Natural killer cell (primary cell): ENCODE measurements around the gene DCAF8. TPM values are rescaled to one million over a fixed set of nuclear protein-coding genes. Genes with fewer than 3 reads are reported as not detected.

Experiments used
- ATAC-seq, 3 donors: fragments of 150-1000 bp in 2 of 3; fragments of 200-7000 bp in 1 of 3; cut with Tn5 transposase; 1 replicate in 1 of 3; 2 replicates in 2 of 3; pipeline ENCODE4 v1.10.0; 2021; ENCODE audit warnings: mild to moderate bottlenecking in 2 of 3, moderate library complexity in 2 of 3
- DNase-seq, 2 donors: peaks; one replicate each; pipeline versions ENCODE4 v3.0.0 to v3.0.0-alpha.2; 2013 to 2021; ENCODE audit warnings: mixed read lengths in 1 of 2
- H3K27ac ChIP-seq: one replicate; pipeline ENCODE4 v1.5.1; 2013; ENCODE audit warnings: mild to moderate bottlenecking, low read length
- H3K27me3 ChIP-seq: one replicate; pipeline ENCODE4 v1.6.1; 2013; ENCODE audit warnings: low read length; ENCODE audit not compliant: control insufficient read depth, insufficient read depth
- H3K36me3 ChIP-seq: one replicate; pipeline ENCODE4 v1.6.1; 2013; ENCODE audit warnings: low read length; ENCODE audit not compliant: control insufficient read depth, insufficient read depth
- H3K4me1 ChIP-seq: one replicate; pipeline ENCODE4 v1.6.1; 2013; ENCODE audit warnings: low read length; ENCODE audit not compliant: control insufficient read depth, insufficient read depth
- H3K4me3 ChIP-seq: one replicate; pipeline ENCODE4 v1.5.1; 2013; ENCODE audit warnings: low read length
- H3K9me3 ChIP-seq: one replicate; pipeline ENCODE4 v1.6.1; 2013; ENCODE audit warnings: low read length; ENCODE audit not compliant: control insufficient read depth, insufficient read depth
- H3K27ac Mint-ChIP-seq, 2 donors: one replicate each; pipeline ENCODE4 v1.8.0; 2022; ENCODE audit warnings: mild to moderate bottlenecking in 2 of 2, mixed read lengths in 2 of 2, moderate library complexity in 1 of 2
- H3K27me3 Mint-ChIP-seq, 2 donors: one replicate each; pipeline ENCODE4 v1.8.0; 2022; ENCODE audit warnings: low read depth in 2 of 2, mixed read lengths in 2 of 2
- H3K36me3 Mint-ChIP-seq: one replicate; pipeline ENCODE4 v1.8.0; 2022; ENCODE audit warnings: mixed read lengths
- H3K4me1 Mint-ChIP-seq, 2 donors: one replicate each; pipeline ENCODE4 v1.8.0; 2022; ENCODE audit warnings: mixed read lengths in 2 of 2
- H3K4me3 Mint-ChIP-seq: one replicate; pipeline ENCODE4 v1.8.0; 2022; ENCODE audit warnings: mild to moderate bottlenecking, moderate library complexity, mixed read lengths
- H3K9me3 Mint-ChIP-seq, 2 donors: one replicate each; pipeline ENCODE4 v1.8.0; 2022; ENCODE audit warnings: mixed read lengths in 2 of 2
- WGBS: methylation state at CpG from one replicate; pipeline ENCODE4 v1.1.7; 2013; ENCODE audit warnings: missing lambda C conversion rate; ENCODE audit not compliant: insufficient coverage; 5-methylcytosine and 5-hydroxymethylcytosine counted together
- intact Hi-C: fragments of 100-400 bp; cut with micrococcal nuclease; formaldehyde crosslinking; loops from one replicate; pipeline ENCODE4 v1.14.2; 2022
- total RNA-seq, 4 donors: library from RNA; stranded (reverse); fragments of 120-200 nt in 1 of 4; gene quantifications; one replicate each; pipeline versions ENCODE4 v1.2.3 to v1.2.4, GENCODE V29; 2013 to 2022
- TF ChIP-seq, protein P1 (sequence below): fragments of 200-600 bp; IDR thresholded peaks from one replicate; pipeline ENCODE4 v1.8.0; 2022; ENCODE audit warnings: antibody characterized with exemption

DCAF8 gene
- total RNA-seq, 3 donors from 2014 or later (not counting 1 experiment from before 2014, with no cell fraction given) = 189 to 201 (median 189) TPM

DNA sequence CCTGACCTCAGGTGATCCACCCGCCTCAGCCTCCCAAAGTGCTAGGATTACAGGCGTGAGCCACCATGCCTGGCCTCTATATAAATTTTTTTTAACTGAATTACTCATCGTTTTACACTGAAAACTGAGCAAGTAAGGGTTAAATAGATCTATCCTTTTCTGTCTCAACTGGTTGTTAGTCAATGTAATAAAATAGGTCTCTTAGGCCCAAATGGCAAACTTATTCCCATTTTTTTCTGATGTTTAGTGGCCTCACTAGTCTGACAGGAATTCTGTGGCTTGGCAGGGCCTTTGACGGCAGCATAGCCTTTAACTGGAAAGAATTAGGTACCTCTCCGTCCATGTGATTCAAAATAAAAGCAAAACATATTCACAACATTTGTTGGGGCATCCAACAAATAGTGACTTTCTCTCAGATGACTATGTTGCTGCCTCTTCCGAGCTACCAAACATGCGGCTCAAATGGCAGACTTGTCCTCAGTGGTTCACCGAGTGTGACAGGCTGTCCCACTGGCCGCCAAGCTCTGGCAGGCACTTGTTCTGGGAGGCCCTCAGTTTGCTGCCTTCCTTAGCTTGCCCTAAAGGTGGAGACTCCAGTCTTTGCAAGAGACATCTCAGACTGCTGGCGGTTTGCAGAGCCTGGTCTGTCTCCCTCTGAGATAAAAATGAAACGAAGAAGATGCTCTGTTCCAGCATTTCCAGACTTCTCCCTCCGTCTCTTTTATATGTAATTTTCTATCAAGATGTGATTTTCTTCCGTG, 93.6 kb downstream of the DCAF8 start:
- DNase-seq (no peak), ATAC-seq (no peak)
- Mint-ChIP-seq H3K9me3 (no peaks in the 10 kb centered on the region), H3K4me1 (peaks cover 20 to 22% of the 10 kb centered on the region in 2 donors), H3K27ac (no peak overlapping the region), H3K36me3 (no peaks in the 10 kb centered on the region), H3K27me3 (peaks cover 21 to 26% of the 10 kb centered on the region in 2 donors), H3K4me3 (no peak overlapping the region)
- WGBS = 85% methylated on average over 13 of the region's 13 CpGs
- peaks cover 4% of the 10 kb centered on the region for H3K27me3 ChIP-seq
- no peak overlapping the region for H3K27ac ChIP-seq
- H3K4me1 ChIP-seq = peaks cover 32% of the 10 kb centered on the region
- H3K4me3 ChIP-seq = no peak overlapping the region
- H3K36me3 ChIP-seq = no peaks in the 10 kb centered on the region
- TF ChIP-seq, protein P1, sequence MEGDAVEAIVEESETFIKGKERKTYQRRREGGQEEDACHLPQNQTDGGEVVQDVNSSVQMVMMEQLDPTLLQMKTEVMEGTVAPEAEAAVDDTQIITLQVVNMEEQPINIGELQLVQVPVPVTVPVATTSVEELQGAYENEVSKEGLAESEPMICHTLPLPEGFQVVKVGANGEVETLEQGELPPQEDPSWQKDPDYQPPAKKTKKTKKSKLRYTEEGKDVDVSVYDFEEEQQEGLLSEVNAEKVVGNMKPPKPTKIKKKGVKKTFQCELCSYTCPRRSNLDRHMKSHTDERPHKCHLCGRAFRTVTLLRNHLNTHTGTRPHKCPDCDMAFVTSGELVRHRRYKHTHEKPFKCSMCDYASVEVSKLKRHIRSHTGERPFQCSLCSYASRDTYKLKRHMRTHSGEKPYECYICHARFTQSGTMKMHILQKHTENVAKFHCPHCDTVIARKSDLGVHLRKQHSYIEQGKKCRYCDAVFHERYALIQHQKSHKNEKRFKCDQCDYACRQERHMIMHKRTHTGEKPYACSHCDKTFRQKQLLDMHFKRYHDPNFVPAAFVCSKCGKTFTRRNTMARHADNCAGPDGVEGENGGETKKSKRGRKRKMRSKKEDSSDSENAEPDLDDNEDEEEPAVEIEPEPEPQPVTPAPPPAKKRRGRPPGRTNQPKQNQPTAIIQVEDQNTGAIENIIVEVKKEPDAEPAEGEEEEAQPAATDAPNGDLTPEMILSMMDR = no peak
- no peaks in the 10 kb centered on the region for H3K9me3 ChIP-seq
- intact Hi-C loops = no loop called here

DNA sequence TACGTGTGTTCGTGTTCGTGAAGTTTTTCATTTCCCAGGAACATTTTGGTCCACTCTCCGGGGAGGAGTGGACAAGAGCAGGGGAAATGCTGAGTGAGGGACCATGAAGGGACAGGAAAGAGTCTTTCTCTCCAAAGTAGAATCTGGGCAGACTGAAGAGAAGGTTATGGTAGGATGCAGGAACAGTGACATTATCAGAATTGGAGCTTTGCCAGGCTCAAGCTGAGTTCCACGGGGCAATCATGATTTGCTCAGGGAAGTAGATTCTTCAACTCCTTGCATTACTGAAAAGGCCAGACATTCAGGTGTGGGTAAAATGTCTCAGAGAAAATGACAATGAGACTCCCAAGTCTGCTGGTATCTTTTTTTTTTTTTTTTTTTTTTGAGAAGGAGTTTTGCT, 94.3 kb downstream of the DCAF8 start:
- no peaks in the 10 kb centered on the region for H3K9me3 ChIP-seq
- no peak overlapping the region for H3K4me3 Mint-ChIP-seq
- H3K9me3 Mint-ChIP-seq = no peaks in the 10 kb centered on the region
- DNase-seq (no peak), ATAC-seq (no peak)
- no peaks in the 10 kb centered on the region for H3K36me3 ChIP-seq
- no peak overlapping the region for H3K27ac ChIP-seq
- H3K4me3 ChIP-seq = no peak overlapping the region
- TF ChIP-seq, protein P1 = no peak
- H3K27me3 ChIP-seq = peaks cover 4% of the 10 kb centered on the region
- intact Hi-C loops = no loop called here
- no peak overlapping the region for H3K27ac Mint-ChIP-seq
- peaks cover 21 to 22% of the 10 kb centered on the region in 2 donors for H3K27me3 Mint-ChIP-seq
- H3K4me1 ChIP-seq = peaks cover 32% of the 10 kb centered on the region
- no peaks in the 10 kb centered on the region for H3K36me3 Mint-ChIP-seq
- 81% methylated on average over 4 of the region's 5 CpGs for WGBS
- H3K4me1 Mint-ChIP-seq = peaks cover 20 to 22% of the 10 kb centered on the region in 2 donors

DNA sequence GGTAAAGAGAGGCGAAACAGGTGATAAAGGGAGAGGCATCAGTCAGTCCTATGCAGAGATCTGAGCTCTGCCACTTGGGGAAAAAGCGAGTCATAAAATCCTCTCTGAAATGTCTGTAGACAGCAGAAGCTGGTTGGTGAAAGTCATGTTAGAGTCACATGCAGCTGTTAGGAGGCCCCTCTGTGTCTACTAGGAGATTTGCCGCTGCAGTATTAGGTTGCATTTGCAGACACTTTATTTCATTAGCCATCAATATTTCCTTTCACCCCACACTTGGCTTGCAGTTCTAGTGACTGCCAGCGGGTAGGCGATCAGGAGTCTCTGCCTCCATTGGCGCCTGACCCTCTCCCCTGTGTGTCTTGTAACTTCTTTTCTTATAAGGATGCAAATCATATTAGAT, 94.8 kb downstream of the DCAF8 start:
- no peak overlapping the region for H3K27ac Mint-ChIP-seq
- peaks cover 21 to 22% of the 10 kb centered on the region in 2 donors for H3K27me3 Mint-ChIP-seq
- DNase-seq (no peak), ATAC-seq (no peak)
- H3K4me1 Mint-ChIP-seq = peaks cover 20 to 22% of the 10 kb centered on the region in 2 donors
- peaks cover 4% of the 10 kb centered on the region for H3K27me3 ChIP-seq
- no peaks in the 10 kb centered on the region for H3K9me3 ChIP-seq
- no peak overlapping the region for H3K4me3 ChIP-seq
- no peak overlapping the region for H3K4me3 Mint-ChIP-seq
- TF ChIP-seq, protein P1 = no peak
- peaks cover 32% of the 10 kb centered on the region for H3K4me1 ChIP-seq
- intact Hi-C loops = no loop called here
- H3K36me3 ChIP-seq = no peaks in the 10 kb centered on the region
- 96% methylated on average over 6 of the region's 6 CpGs for WGBS
- H3K36me3 Mint-ChIP-seq = no peaks in the 10 kb centered on the region
- H3K9me3 Mint-ChIP-seq = no peaks in the 10 kb centered on the region
- H3K27ac ChIP-seq = no peak overlapping the region

DNA sequence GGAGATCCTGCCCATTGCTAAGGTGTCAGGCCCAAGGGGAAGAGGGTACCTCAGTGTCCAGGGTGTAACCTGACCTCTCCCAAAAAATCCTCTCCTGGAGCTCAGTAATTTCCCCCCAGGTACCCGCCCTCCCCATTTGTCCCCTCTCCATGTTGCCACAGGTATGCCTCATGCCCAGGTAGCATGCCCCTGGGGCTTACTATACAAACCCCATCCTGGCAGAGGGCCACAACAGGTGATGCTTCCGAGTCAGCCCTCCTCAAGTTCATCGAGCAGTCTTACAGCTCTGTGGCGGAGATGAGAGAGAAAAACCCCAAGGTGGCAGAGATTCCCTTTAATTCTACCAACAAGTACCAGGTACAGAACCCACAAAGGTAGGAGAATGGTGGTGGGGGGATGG, 95.3 kb downstream of the DCAF8 start:
- Mint-ChIP-seq H3K4me1 (peaks cover 20 to 22% of the 10 kb centered on the region in 2 donors), H3K27ac (no peak overlapping the region), H3K4me3 (no peak overlapping the region), H3K27me3 (peaks cover 19 to 21% of the 10 kb centered on the region in 2 donors), H3K9me3 (no peaks in the 10 kb centered on the region), H3K36me3 (no peaks in the 10 kb centered on the region)
- peaks cover 4% of the 10 kb centered on the region for H3K27me3 ChIP-seq
- H3K4me3 ChIP-seq = no peak overlapping the region
- WGBS = 86% methylated on average over 3 of the region's 4 CpGs
- H3K36me3 ChIP-seq = no peaks in the 10 kb centered on the region
- intact Hi-C loops = no loop called here
- TF ChIP-seq, protein P1 = no peak
- ATAC-seq (no peak), DNase-seq (no peak)
- peaks cover 36% of the 10 kb centered on the region for H3K4me1 ChIP-seq
- no peak overlapping the region for H3K27ac ChIP-seq
- H3K9me3 ChIP-seq = no peaks in the 10 kb centered on the region
